ENCODE results near the gene NLGN1.

DNA sequence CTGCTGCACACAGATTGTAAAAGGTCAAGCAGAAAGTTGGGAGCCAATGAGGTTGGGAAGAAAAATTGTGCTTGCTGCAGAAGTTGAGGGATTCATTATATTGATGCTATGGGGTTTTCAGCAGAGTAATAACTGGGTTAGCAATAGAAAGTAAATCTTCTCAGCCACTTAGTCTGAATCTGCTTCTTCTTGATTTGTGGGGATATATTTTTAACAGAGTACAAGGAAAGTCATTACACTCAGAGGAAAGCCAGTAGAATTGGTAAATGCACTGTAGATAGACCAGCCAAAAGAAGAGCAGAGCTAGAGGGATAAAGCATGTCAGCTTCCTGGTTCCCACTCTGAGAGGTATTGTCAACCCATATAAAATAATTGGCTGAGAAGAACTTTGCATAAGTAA is 663.6 kb downstream of the NLGN1 start:
- TF ChIP-seq, protein P1, sequence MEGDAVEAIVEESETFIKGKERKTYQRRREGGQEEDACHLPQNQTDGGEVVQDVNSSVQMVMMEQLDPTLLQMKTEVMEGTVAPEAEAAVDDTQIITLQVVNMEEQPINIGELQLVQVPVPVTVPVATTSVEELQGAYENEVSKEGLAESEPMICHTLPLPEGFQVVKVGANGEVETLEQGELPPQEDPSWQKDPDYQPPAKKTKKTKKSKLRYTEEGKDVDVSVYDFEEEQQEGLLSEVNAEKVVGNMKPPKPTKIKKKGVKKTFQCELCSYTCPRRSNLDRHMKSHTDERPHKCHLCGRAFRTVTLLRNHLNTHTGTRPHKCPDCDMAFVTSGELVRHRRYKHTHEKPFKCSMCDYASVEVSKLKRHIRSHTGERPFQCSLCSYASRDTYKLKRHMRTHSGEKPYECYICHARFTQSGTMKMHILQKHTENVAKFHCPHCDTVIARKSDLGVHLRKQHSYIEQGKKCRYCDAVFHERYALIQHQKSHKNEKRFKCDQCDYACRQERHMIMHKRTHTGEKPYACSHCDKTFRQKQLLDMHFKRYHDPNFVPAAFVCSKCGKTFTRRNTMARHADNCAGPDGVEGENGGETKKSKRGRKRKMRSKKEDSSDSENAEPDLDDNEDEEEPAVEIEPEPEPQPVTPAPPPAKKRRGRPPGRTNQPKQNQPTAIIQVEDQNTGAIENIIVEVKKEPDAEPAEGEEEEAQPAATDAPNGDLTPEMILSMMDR (IDR thresholded peaks at IDR 0.05): no peak
- TF ChIP-seq POLR2A (IDR thresholded peaks at IDR 0.05) (no peak), EP300 (IDR thresholded peaks at IDR 0.05) (no peak)

Measured in suprapubic skin (tissue), 3 donors.